Bronchial epithelial cell (primary cell): Measurements from ENCODE around the gene SP7. TPM values are rescaled to one million over a fixed set of nuclear protein-coding genes. Genes with fewer than 3 reads are reported as not detected.

Experiments used
- DNase-seq: peaks from one replicate; pipeline ENCODE4 v3.0.0-alpha.2; 2010; ENCODE audit warnings: low read depth
- FAIRE-seq: peaks from 2 replicates; lab custom pipeline; 2011; peaks lifted over from hg19 to GRCh38; lab: Jason Lieb, UNC
- H3K27me3 ChIP-seq: 2 replicates; pipeline ENCODE4 v1.5.1; 2011; ENCODE audit warnings: low read length; ENCODE audit not compliant: control insufficient read depth, insufficient read depth
- H3K36me3 ChIP-seq: 2 replicates; pipeline ENCODE4 v1.5.1; 2011; ENCODE audit warnings: low read length; ENCODE audit not compliant: control insufficient read depth, insufficient read depth
- H3K4me3 ChIP-seq: 2 replicates; pipeline ENCODE4 v1.5.1; 2011; ENCODE audit warnings: mild to moderate bottlenecking, low read depth, low read length, control low read depth
- CTCF ChIP-seq: IDR thresholded peaks from 2 replicates; pipeline ENCODE4 v1.5.1; 2011; ENCODE audit warnings: mild to moderate bottlenecking, moderate library complexity, low read length, control low read depth, inconsistent platforms; ENCODE audit not compliant: insufficient read depth, severe bottlenecking
- total RNA-seq: library from RNA; depleted of rRNA; stranded (reverse); fragments of >200 nt; gene quantifications from 2 replicates; pipeline ENCODE4 v1.2.1, GENCODE V29; 2014

The SP7 gene
- total RNA-seq, 1 donor from 2014 or later, result not detected

- H3K36me3 ChIP-seq, result no peaks in the 10 kb centered on the region
- DNase-seq (no peak), FAIRE-seq (no peak)
- H3K27me3 ChIP-seq, result no peaks in the 10 kb centered on the region
- no peak overlapping the region for H3K4me3 ChIP-seq
- TF ChIP-seq CTCF, result no peak
Observed at GRCh38 chr12:53343969-53344368, 7.8 kb upstream of the SP7 start.

- no peak for TF ChIP-seq CTCF
- H3K27me3 ChIP-seq, result peaks cover 5% of the 10 kb centered on the region
- DNase-seq (no peak), FAIRE-seq (no peak)
- no peak overlapping the region for H3K4me3 ChIP-seq
- H3K36me3 ChIP-seq, result no peaks in the 10 kb centered on the region
Observed at GRCh38 chr12:53343449-53343848, 7.3 kb upstream of the SP7 start.

- no peak for TF ChIP-seq CTCF
- DNase-seq, result no peak
- H3K4me3 ChIP-seq, result no peak overlapping the region
- H3K36me3 ChIP-seq, result no peaks in the 10 kb centered on the region
- peaks cover 14% of the 10 kb centered on the region for H3K27me3 ChIP-seq
- no peak for FAIRE-seq
Observed at GRCh38 chr12:53340398-53340797, 4.2 kb upstream of the SP7 start.

GRCh38 chr12:53338916-53339315 lies 2.8 kb upstream of the SP7 start:
- Histone ChIP-seq H3K36me3 (no peaks in the 10 kb centered on the region), H3K27me3 (peaks cover 14% of the 10 kb centered on the region), H3K4me3 (no peak overlapping the region)
- DNase-seq (no peak), FAIRE-seq (no peak)
- no peak for TF ChIP-seq CTCF

GRCh38 chr12:53338017-53338416 lies 1.9 kb upstream of the SP7 start:
- DNase-seq (no peak), FAIRE-seq (no peak)
- TF ChIP-seq CTCF, result no peak
- Histone ChIP-seq H3K4me3 (no peak overlapping the region), H3K36me3 (no peaks in the 10 kb centered on the region), H3K27me3 (peaks cover 14% of the 10 kb centered on the region)

- Histone ChIP-seq H3K4me3 (no peak overlapping the region), H3K36me3 (no peaks in the 10 kb centered on the region), H3K27me3 (peaks cover 14% of the 10 kb centered on the region)
- no peak for DNase-seq
- TF ChIP-seq CTCF, result no peak
- FAIRE-seq, result no peak
Observed at GRCh38 chr12:53334822-53335221, 1.3 kb downstream of the SP7 start.
